Common myeloid progenitor, CD34-positive (primary cell): Measurements from ENCODE around the gene SLC4A4.

Experiments
- CTCF ChIA-PET: fragments of 350-600 bp; sonication (Branson Sonifier 250); formaldehyde crosslinking; loops from one replicate; lab custom pipeline; 2021; ENCODE audit warnings: antibody characterized with exemption; lab: Charles Lee
- POLR2A ChIA-PET: fragments of 350-600 bp; sonication (Branson Sonifier 250); formaldehyde crosslinking; loops from one replicate; lab custom pipeline; 2021; ENCODE audit warnings: antibody characterized with exemption; lab: Charles Lee
- DNase-seq, 3 donors: peaks; one replicate each; pipeline versions ENCODE4 v3.0.0 to v3.0.0-alpha.2; 2013
- H3K27ac ChIP-seq, 2 experiments: 1 replicate in 1 of 2; 2 replicates in 1 of 2; pipeline ENCODE4 v1.7.0; 2013; ENCODE audit warnings: inconsistent platforms in 2 of 2, low read length in 2 of 2, mild to moderate bottlenecking in 2 of 2, low read depth in 1 of 2, moderate library complexity in 1 of 2; ENCODE audit not compliant: severe bottlenecking in 2 of 2, insufficient read depth in 1 of 2, poor library complexity in 1 of 2
- H3K27me3 ChIP-seq, 5 experiments: replicated peaks in 2 of 5; 1 replicate in 3 of 5; 2 replicates in 2 of 5; pipeline versions ENCODE4 v1.6.1 to v1.7.0; 2013; ENCODE audit warnings: low read length in 4 of 5, mild to moderate bottlenecking in 2 of 5, moderate library complexity in 2 of 5, inconsistent platforms in 1 of 5; ENCODE audit not compliant: insufficient read depth in 5 of 5, control insufficient read depth in 4 of 5
- H3K36me3 ChIP-seq, 4 experiments: 1 replicate in 2 of 4; 2 replicates in 2 of 4; pipeline versions ENCODE4 v1.6.1 to v1.7.0; 2013; ENCODE audit warnings: low read length in 3 of 4, control low read depth in 1 of 4, mild to moderate bottlenecking in 1 of 4; ENCODE audit not compliant: control insufficient read depth in 4 of 4, insufficient read depth in 4 of 4
- H3K4me1 ChIP-seq, 4 experiments: 1 replicate in 3 of 4; 2 replicates in 1 of 4; pipeline versions ENCODE4 v1.6.1 to v1.7.1; 2013; ENCODE audit warnings: low read length in 3 of 4, mild to moderate bottlenecking in 3 of 4, control low read depth in 1 of 4, inconsistent platforms in 1 of 4, moderate library complexity in 1 of 4; ENCODE audit not compliant: control insufficient read depth in 4 of 4, insufficient read depth in 4 of 4; ENCODE audit errors: control extremely low read depth in 1 of 4
- H3K4me3 ChIP-seq, 7 experiments: 1 replicate in 4 of 7; 2 replicates in 3 of 7; pipeline versions ENCODE4 v1.5.1 to v1.7.0; 2013; ENCODE audit warnings: mild to moderate bottlenecking in 7 of 7, low read length in 6 of 7, moderate library complexity in 6 of 7, inconsistent platforms in 2 of 7, low read depth in 2 of 7, control low read depth in 1 of 7; ENCODE audit not compliant: insufficient read depth in 4 of 7, control insufficient read depth in 1 of 7; ENCODE audit errors: extremely low read depth in 1 of 7
- H3K9me3 ChIP-seq, 5 experiments: 1 replicate in 4 of 5; 2 replicates in 1 of 5; pipeline versions ENCODE4 v1.6.1 to v1.7.1; 2013; ENCODE audit warnings: low read length in 4 of 5, mild to moderate bottlenecking in 2 of 5, inconsistent platforms in 1 of 5, low read depth in 1 of 5, moderate library complexity in 1 of 5; ENCODE audit not compliant: control insufficient read depth in 4 of 5, insufficient read depth in 2 of 5; ENCODE audit errors: control extremely low read depth in 1 of 5
- WGBS: methylation state at CpG from one replicate; pipeline ENCODE4 v1.1.5; 2013; ENCODE audit not compliant: insufficient coverage; 5-methylcytosine and 5-hydroxymethylcytosine counted together

SLC4A4 gene

GRCh38 chr4:71545168-71545567 is 206.3 kb downstream of the SLC4A4 start:
- no peak overlapping the region for H3K27ac ChIP-seq
- peaks cover 0 to 19% (median 4%) of the 10 kb centered on the region in 5 experiments for H3K27me3 ChIP-seq
- H3K4me1 ChIP-seq: peaks cover 0 to 2% (median 0%) of the 10 kb centered on the region in 4 experiments
- H3K9me3 ChIP-seq: no peaks in the 10 kb centered on the region
- no peaks in the 10 kb centered on the region for H3K36me3 ChIP-seq
- no peak overlapping the region for H3K4me3 ChIP-seq
- 0% methylated on average over 1 of the region's 3 CpGs for WGBS
- no peak for DNase-seq
- CTCF ChIA-PET: no interaction called here
- POLR2A ChIA-PET: no interaction called here

GRCh38 chr4:71549516-71550160 is 210.8 kb downstream of the SLC4A4 start:
- DNase-seq: no peak
- ChIA-PET POLR2A (no interaction called here), CTCF (interaction anchor here (0.7 to 2.4 kb wide), 5 partner anchors 19 to 541 kb away, joined by 3 to 13 read pairs (median 3); no protein-coding TSS in a partner anchor)
- WGBS: no CpG with 5 or more reads among the region's 3 CpGs
- Histone ChIP-seq H3K9me3 (no peaks in the 10 kb centered on the region), H3K4me3 (no peak overlapping the region), H3K27ac (no peak overlapping the region), H3K27me3 (peaks cover 0 to 37% (median 6%) of the 10 kb centered on the region in 5 experiments), H3K4me1 (no peaks in the 10 kb centered on the region), H3K36me3 (no peaks in the 10 kb centered on the region)

GRCh38 chr4:71550220-71551165 is 211.7 kb downstream of the SLC4A4 start:
- CTCF ChIA-PET: interaction anchor here (0.6 to 2.4 kb wide), 5 partner anchors 20 to 542 kb away, joined by 3 to 13 read pairs (median 3); no protein-coding TSS in a partner anchor
- no peaks in the 10 kb centered on the region for H3K9me3 ChIP-seq
- no peak overlapping the region for H3K27ac ChIP-seq
- POLR2A ChIA-PET: interaction anchor here (0.8 kb wide), 1 partner anchor 14 kb away, joined by 3 read pairs; no protein-coding TSS in a partner anchor
- H3K4me1 ChIP-seq: no peaks in the 10 kb centered on the region
- peaks cover 0 to 38% (median 6%) of the 10 kb centered on the region in 5 experiments for H3K27me3 ChIP-seq
- peak in 1 of 3 donors; percentile 15 for DNase-seq
- no peak overlapping the region for H3K4me3 ChIP-seq
- H3K36me3 ChIP-seq: no peaks in the 10 kb centered on the region
- WGBS: 30% methylated on average over 2 of the region's 7 CpGs

- no peaks in the 10 kb centered on the region for H3K36me3 ChIP-seq
- CTCF ChIA-PET: interaction anchor here (0.6 to 2.0 kb wide), 14 partner anchors 11 to 953 kb away, joined by 3 to 14 read pairs (median 3); no protein-coding TSS in a partner anchor
- H3K4me3 ChIP-seq: no peak overlapping the region
- H3K9me3 ChIP-seq: no peaks in the 10 kb centered on the region
- peak; percentile 34 to 64 (median 61) for DNase-seq
- H3K27ac ChIP-seq: no peak overlapping the region
- peaks cover 0 to 36% (median 9%) of the 10 kb centered on the region in 5 experiments for H3K27me3 ChIP-seq
- WGBS: no CpG with 5 or more reads among the region's 1 CpG
- POLR2A ChIA-PET: no interaction called here
- no peaks in the 10 kb centered on the region for H3K4me1 ChIP-seq
Measured at GRCh38 chr4:71553605-71554004, 214.8 kb downstream of the SLC4A4 start.

GRCh38 chr4:71554025-71554424 is 215.2 kb downstream of the SLC4A4 start:
- CTCF ChIA-PET: interaction anchor here (0.7 to 2.0 kb wide), 12 partner anchors 11 to 557 kb away, joined by 3 to 14 read pairs (median 4); no protein-coding TSS in a partner anchor
- H3K4me1 ChIP-seq: no peaks in the 10 kb centered on the region
- WGBS: no CpG with 5 or more reads among the region's 2 CpGs
- DNase-seq: no peak
- peaks cover 0 to 35% (median 7%) of the 10 kb centered on the region in 5 experiments for H3K27me3 ChIP-seq
- H3K27ac ChIP-seq: no peak overlapping the region
- H3K9me3 ChIP-seq: no peaks in the 10 kb centered on the region
- H3K4me3 ChIP-seq: no peak overlapping the region
- H3K36me3 ChIP-seq: no peaks in the 10 kb centered on the region
- POLR2A ChIA-PET: no interaction called here

- no peaks in the 10 kb centered on the region for H3K9me3 ChIP-seq
- H3K36me3 ChIP-seq: no peaks in the 10 kb centered on the region
- WGBS: no CpG with 5 or more reads among the region's 1 CpG
- H3K27ac ChIP-seq: no peak overlapping the region
- POLR2A ChIA-PET: no interaction called here
- CTCF ChIA-PET: no interaction called here
- H3K27me3 ChIP-seq: peaks cover 0 to 15% (median 3%) of the 10 kb centered on the region in 5 experiments
- no peak overlapping the region for H3K4me3 ChIP-seq
- peak in 1 of 3 donors; percentile 17 for DNase-seq
- H3K4me1 ChIP-seq: no peaks in the 10 kb centered on the region
Measured at GRCh38 chr4:71558248-71558647, 219.4 kb downstream of the SLC4A4 start.
